Measurements from ENCODE around the gene NME7. TPM values are rescaled to one million over a fixed set of nuclear protein-coding genes. Genes with fewer than 3 reads are reported as not detected.

NME7 gene
- total RNA-seq, 4 donors from 2014 or later = 1.9 to 15.9 (median 8.3) TPM

DNA sequence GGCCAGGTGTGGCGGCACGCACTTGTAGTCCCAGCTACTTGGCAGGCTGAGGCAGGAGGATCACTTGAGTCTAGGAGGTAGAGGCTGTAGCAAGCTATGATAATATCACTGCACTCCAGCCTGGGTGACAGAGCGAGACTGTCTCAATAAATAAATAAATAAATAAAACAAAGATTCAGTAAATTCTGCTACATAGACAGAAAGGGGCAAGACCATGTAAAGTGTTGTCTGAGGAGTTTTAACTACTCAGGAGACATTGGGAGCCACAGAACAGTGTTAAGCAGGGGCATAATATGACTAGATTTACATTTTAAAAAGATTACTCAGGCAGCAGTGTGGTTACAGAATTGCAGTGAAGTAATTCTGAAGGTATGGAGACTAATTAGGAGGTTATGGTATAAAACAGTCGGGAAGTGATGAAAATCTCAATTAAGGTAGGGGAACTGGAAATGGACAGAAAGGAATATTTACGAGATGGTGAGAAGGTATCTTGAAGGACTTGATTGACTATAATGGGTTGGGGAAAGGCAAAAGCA, 166.4 kb downstream of the NME7 start:
- 92 to 100% methylated on average over 5 of the region's 5 CpGs for WGBS, 2 donors (ENCODE audit: low coverage in 1 of 2)
- Histone ChIP-seq H3K27ac (no peak overlapping the region), H3K4me1 (no peaks in the 10 kb centered on the region), H3K27me3 (no peaks in the 10 kb centered on the region), H3K9me3 (no peaks in the 10 kb centered on the region), H3K4me3 (no peak overlapping the region), H3K36me3 (no peaks in the 10 kb centered on the region)
- in situ Hi-C loops (cut with MboI; ENCODE audit: low pct_ligation_motif_present in 1 of 4, low pct_unique_long_range_greater_than_20kb in 1 of 4, low sequenced_read_pairs in 3 of 4) = no loop called here
- no peak for DNase-seq
- intact Hi-C loops (cut with DNase I; ENCODE audit: low total_unique reads) = no loop called here
- TF ChIP-seq EP300 (IDR thresholded peaks at IDR 0.05; ENCODE audit: low read depth) (no peak), POLR2A (IDR thresholded peaks at IDR 0.05) (no peak), POLR2AphosphoS5 (IDR thresholded peaks at IDR 0.05) (no peak)
- TF ChIP-seq, protein P1, sequence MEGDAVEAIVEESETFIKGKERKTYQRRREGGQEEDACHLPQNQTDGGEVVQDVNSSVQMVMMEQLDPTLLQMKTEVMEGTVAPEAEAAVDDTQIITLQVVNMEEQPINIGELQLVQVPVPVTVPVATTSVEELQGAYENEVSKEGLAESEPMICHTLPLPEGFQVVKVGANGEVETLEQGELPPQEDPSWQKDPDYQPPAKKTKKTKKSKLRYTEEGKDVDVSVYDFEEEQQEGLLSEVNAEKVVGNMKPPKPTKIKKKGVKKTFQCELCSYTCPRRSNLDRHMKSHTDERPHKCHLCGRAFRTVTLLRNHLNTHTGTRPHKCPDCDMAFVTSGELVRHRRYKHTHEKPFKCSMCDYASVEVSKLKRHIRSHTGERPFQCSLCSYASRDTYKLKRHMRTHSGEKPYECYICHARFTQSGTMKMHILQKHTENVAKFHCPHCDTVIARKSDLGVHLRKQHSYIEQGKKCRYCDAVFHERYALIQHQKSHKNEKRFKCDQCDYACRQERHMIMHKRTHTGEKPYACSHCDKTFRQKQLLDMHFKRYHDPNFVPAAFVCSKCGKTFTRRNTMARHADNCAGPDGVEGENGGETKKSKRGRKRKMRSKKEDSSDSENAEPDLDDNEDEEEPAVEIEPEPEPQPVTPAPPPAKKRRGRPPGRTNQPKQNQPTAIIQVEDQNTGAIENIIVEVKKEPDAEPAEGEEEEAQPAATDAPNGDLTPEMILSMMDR (IDR thresholded peaks at IDR 0.05) = no peak

DNA sequence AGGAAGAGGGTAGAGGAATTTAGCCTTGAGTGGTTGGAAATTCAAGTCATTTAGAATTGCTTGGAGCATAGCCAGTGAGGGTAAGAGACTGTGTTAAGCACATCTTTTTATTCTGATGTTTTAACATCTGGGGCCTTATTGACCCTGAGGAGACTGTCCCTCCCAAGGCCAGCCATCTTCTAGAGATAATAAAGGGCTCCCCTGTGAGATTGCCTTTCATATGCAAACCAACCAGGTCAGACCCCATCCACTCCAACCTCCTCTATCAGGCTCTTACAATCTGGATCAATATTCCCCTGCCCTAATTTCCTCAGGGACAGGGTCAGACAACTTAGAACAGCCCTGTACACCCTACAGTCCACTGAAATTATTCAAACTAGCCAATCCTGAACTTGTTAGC, 167.3 kb downstream of the NME7 start:
- Histone ChIP-seq H3K4me3 (no peak overlapping the region), H3K27me3 (no peaks in the 10 kb centered on the region), H3K27ac (no peak overlapping the region), H3K9me3 (no peaks in the 10 kb centered on the region), H3K4me1 (no peaks in the 10 kb centered on the region), H3K36me3 (no peaks in the 10 kb centered on the region)
- no peak for DNase-seq
- in situ Hi-C loops (cut with MboI; ENCODE audit: low pct_ligation_motif_present in 1 of 4, low pct_unique_long_range_greater_than_20kb in 1 of 4, low sequenced_read_pairs in 3 of 4) = no loop called here
- TF ChIP-seq POLR2A (IDR thresholded peaks at IDR 0.05) (no peak), EP300 (IDR thresholded peaks at IDR 0.05; ENCODE audit: low read depth) (no peak), POLR2AphosphoS5 (IDR thresholded peaks at IDR 0.05) (no peak)
- TF ChIP-seq, protein P1 (IDR thresholded peaks at IDR 0.05) = no peak
- intact Hi-C loops (cut with DNase I; ENCODE audit: low total_unique reads) = no loop called here

DNA sequence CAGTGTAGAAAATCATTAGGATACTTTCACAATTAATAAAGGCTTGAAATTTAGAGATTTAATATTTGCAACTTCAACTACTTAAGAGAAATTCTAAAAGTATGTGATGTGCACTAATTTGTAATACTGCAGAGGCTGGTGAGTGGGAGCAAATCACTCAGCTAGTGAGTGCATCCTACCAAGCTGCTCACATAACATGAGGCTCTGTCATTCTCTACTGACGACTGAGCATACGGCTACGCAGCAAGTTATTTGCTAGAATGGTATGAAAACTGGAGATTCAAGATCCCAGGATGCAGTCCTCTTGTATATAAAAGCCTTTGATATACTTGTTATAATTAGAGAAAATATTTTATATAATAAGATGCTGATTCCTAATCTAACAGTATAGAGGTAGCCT, 171.0 kb downstream of the NME7 start:
- intact Hi-C loops (cut with DNase I; ENCODE audit: low total_unique reads) (no loop called here), in situ Hi-C loops (cut with MboI; ENCODE audit: low pct_ligation_motif_present in 1 of 4, low pct_unique_long_range_greater_than_20kb in 1 of 4, low sequenced_read_pairs in 3 of 4) (no loop called here)
- H3K27me3 ChIP-seq = no peaks in the 10 kb centered on the region
- no peak for DNase-seq
- H3K36me3 ChIP-seq = no peaks in the 10 kb centered on the region
- H3K4me3 ChIP-seq = no peak overlapping the region
- WGBS, 2 donors (ENCODE audit: low coverage in 1 of 2) = 97 to 100% methylated on average over 3 of the region's 3 CpGs
- H3K9me3 ChIP-seq = no peaks in the 10 kb centered on the region
- TF ChIP-seq POLR2A (IDR thresholded peaks at IDR 0.05) (no peak), EP300 (IDR thresholded peaks at IDR 0.05; ENCODE audit: low read depth) (no peak), POLR2AphosphoS5 (IDR thresholded peaks at IDR 0.05) (no peak)
- TF ChIP-seq, protein P1 (IDR thresholded peaks at IDR 0.05) = no peak
- no peaks in the 10 kb centered on the region for H3K4me1 ChIP-seq
- H3K27ac ChIP-seq = no peak overlapping the region

DNA sequence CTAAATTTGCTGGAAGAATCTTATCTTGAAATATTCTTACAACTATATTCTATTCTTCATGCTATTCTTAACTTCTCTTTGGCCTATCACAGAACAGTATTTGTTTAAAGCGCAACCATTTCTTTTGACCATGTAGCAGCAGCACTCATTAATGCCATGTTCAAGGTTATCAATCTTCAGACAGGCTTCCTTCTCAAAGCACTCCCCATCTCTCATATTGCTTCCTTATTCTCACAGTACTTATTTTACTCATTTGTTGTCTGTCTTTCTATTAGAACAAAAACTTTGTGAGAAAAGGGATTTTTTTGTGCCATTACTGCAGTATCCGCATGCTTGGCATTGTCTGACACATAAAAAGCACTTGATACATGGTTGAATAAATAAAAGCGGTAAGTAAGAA, 171.4 kb downstream of the NME7 start:
- no peak overlapping the region for H3K27ac ChIP-seq
- no peak for DNase-seq
- no peaks in the 10 kb centered on the region for H3K36me3 ChIP-seq
- TF ChIP-seq POLR2AphosphoS5 (IDR thresholded peaks at IDR 0.05) (no peak), EP300 (IDR thresholded peaks at IDR 0.05; ENCODE audit: low read depth) (no peak), POLR2A (IDR thresholded peaks at IDR 0.05) (no peak)
- in situ Hi-C loops (cut with MboI; ENCODE audit: low pct_ligation_motif_present in 1 of 4, low pct_unique_long_range_greater_than_20kb in 1 of 4, low sequenced_read_pairs in 3 of 4) (no loop called here), intact Hi-C loops (cut with DNase I; ENCODE audit: low total_unique reads) (no loop called here)
- H3K4me3 ChIP-seq = no peak overlapping the region
- WGBS, 2 donors (ENCODE audit: low coverage in 1 of 2) = 98 to 100% methylated on average over 3 of the region's 3 CpGs
- no peaks in the 10 kb centered on the region for H3K27me3 ChIP-seq
- H3K9me3 ChIP-seq = no peaks in the 10 kb centered on the region
- no peaks in the 10 kb centered on the region for H3K4me1 ChIP-seq
